ENCODE data around the gene PARD3. TPM values are rescaled to one million over a fixed set of nuclear protein-coding genes. Genes with fewer than 3 reads are reported as not detected.

PARD3 gene
- total RNA-seq, 3 donors from 2014 or later: 39.5 to 87.9 (median 47.0) TPM

DNA sequence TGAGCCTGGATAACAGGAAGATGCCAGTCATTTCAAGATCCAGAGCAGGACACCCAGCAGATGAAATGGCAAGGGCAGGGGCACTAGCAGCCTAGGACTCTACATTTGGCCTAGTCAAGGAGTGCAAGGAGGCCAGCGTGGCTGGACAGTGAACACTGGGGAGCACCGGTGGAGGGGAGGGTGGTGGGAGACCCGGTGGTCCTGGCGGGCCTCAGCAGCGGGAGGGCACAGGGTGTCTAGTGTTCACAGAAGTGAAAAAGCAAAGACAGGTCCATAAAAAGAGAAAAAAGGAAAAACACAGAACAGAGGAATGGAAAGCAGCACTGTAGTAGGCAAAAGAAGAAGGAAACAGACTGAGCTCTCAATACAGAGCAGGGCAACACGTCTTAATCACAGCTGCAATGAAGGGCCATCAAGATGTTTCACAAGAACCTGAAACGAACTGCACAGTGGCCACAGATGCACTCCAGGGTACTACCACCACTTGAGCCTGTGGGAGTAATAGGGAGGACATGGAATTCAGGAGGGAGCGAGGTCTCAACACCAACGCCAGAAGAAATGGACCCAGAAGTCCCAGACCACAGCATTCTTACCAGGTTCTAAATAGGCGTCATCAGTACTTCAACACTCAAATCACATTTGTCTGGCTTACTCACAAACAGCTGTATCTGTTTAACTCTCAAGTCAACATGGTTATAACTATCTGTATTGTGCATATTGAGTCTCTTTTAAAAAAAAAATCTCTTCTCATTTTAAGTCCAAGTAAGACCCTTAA lies 573.7 kb downstream of the PARD3 start:
- Histone ChIP-seq H3K4me1 (ENCODE audit: low read depth) (no peaks in the 10 kb centered on the region), H3K9me3 (no peaks in the 10 kb centered on the region), H3K4me3 (no peak overlapping the region), H3K36me3 (ENCODE audit: low read depth) (no peaks in the 10 kb centered on the region)
- no peak for ATAC-seq
- no peak for DNase-seq
- TF ChIP-seq, protein P1, sequence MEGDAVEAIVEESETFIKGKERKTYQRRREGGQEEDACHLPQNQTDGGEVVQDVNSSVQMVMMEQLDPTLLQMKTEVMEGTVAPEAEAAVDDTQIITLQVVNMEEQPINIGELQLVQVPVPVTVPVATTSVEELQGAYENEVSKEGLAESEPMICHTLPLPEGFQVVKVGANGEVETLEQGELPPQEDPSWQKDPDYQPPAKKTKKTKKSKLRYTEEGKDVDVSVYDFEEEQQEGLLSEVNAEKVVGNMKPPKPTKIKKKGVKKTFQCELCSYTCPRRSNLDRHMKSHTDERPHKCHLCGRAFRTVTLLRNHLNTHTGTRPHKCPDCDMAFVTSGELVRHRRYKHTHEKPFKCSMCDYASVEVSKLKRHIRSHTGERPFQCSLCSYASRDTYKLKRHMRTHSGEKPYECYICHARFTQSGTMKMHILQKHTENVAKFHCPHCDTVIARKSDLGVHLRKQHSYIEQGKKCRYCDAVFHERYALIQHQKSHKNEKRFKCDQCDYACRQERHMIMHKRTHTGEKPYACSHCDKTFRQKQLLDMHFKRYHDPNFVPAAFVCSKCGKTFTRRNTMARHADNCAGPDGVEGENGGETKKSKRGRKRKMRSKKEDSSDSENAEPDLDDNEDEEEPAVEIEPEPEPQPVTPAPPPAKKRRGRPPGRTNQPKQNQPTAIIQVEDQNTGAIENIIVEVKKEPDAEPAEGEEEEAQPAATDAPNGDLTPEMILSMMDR (IDR thresholded peaks at IDR 0.05): no peak
- intact Hi-C loops (cut with DNase I, micrococcal nuclease): no loop called here

DNA sequence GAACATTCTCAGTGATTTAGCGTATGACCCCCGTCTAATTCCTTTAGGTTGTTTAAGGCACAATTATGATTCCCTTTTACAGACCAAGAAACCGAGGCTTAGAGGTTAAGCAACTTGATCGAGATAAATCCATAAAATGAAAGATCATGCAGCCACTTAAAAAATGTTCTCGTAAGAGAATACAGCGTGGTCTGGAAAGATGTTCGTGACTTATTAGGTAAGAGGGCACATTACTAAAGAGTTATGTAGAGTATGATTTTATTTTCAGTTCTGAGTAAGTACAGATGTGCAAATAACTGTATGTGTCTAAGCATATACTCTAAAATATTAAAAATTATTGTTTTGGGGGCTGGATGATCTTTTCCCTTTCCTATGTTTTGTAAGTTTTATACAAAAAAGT lies 575.1 kb downstream of the PARD3 start:
- DNase-seq (no peak), ATAC-seq (no peak)
- intact Hi-C loops (cut with DNase I, micrococcal nuclease): no loop called here
- Histone ChIP-seq H3K4me3 (no peak overlapping the region), H3K36me3 (ENCODE audit: low read depth) (no peaks in the 10 kb centered on the region), H3K4me1 (ENCODE audit: low read depth) (no peaks in the 10 kb centered on the region), H3K9me3 (no peaks in the 10 kb centered on the region)
- TF ChIP-seq, protein P1 (IDR thresholded peaks at IDR 0.05): no peak

DNA sequence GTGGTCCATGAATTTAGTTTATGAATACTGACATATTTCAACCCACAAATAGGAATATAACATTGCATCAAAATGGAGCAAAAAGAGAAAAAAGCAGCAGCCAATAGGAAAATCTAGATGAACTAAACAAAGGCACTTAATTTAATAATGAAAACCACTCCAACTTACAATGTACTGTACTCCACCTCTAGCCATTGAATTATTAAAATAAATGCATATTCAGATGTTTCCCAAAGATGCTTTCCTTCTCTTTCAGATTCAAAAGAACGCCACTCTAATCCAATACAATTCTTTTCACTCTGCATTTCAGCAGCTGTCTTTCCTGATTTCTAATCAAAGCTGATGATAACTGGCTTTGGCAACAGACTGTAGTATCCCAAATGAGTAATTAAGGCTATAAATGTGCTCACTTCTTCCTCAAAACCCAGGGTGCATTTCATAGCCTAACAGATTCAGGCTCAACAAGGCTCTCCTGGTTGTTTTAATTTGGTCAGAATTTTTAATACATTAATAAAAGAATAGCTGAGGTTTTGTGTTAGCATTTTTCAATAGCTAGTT lies 577.1 kb downstream of the PARD3 start:
- TF ChIP-seq, protein P1 (IDR thresholded peaks at IDR 0.05): no peak
- ATAC-seq (no peak), DNase-seq (no peak)
- Histone ChIP-seq H3K9me3 (no peaks in the 10 kb centered on the region), H3K36me3 (ENCODE audit: low read depth) (no peaks in the 10 kb centered on the region), H3K4me1 (ENCODE audit: low read depth) (no peaks in the 10 kb centered on the region), H3K4me3 (no peak overlapping the region)
- intact Hi-C loops (cut with DNase I, micrococcal nuclease): no loop called here

DNA sequence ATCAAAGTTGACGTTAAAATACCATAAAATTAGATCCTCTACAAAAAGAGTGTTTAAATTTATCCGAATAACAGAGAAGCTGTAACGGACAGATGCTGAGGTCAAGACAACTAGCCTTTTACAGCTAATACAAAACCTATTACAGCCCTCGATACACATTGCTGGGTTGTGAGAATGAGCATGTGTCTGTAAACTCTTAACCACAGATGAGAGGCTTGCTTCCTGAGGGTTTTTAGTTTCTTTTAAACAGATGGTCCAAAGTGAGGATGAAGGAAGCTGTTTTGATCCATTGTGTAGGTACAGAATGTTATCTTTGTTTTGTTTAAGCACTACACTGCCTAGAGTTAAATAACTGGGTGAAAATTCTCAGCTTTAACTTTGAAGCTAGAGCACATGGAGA lies 578.2 kb downstream of the PARD3 start:
- Histone ChIP-seq H3K4me3 (no peak overlapping the region), H3K36me3 (ENCODE audit: low read depth) (no peaks in the 10 kb centered on the region), H3K9me3 (no peaks in the 10 kb centered on the region), H3K4me1 (ENCODE audit: low read depth) (no peaks in the 10 kb centered on the region)
- DNase-seq (no peak), ATAC-seq (no peak)
- intact Hi-C loops (cut with DNase I, micrococcal nuclease): no loop called here
- TF ChIP-seq, protein P1 (IDR thresholded peaks at IDR 0.05): no peak

DNA sequence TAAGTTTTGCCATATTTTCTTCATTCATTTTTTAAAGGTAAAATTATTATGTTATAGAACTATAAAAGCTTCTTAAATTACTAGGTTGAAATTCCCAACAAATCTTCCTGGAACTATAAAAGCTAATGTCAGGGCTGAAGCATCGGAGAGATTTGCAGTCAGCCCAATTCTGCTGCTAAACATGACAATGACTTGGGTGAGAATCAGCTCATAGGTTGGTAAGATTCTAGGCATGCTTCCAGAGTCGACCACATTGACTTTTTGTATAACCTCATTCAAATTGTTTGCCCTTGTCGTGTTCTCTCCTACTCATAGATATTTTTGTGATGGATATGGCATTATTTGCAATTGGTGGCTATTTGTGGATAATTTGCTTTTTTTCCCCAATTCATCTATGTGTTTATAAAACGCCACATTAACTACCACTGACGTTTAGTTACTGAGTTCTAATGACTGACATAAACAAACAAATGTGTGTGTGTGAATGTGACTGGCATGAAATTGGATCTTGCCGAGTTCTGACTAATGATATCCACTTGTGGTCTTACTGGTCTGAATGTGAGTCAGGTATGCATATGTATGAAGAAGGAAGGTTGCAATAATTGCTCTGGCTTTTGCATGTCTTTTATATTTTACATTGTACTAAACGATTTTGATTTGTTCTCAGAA lies 579.8 kb downstream of the PARD3 start:
- Histone ChIP-seq H3K4me1 (ENCODE audit: low read depth) (peaks cover 2% of the 10 kb centered on the region), H3K9me3 (no peaks in the 10 kb centered on the region), H3K4me3 (no peak overlapping the region), H3K36me3 (ENCODE audit: low read depth) (no peaks in the 10 kb centered on the region)
- ATAC-seq (no peak), DNase-seq (no peak)
- intact Hi-C loops (cut with DNase I, micrococcal nuclease): no loop called here
- TF ChIP-seq, protein P1 (IDR thresholded peaks at IDR 0.05): no peak
